Adipose tissue (tissue), 3 donors: ENCODE results near the gene TRIML1. TPM values are rescaled to one million over a fixed set of nuclear protein-coding genes. Genes with fewer than 3 reads are reported as not detected.

Experiments
- H3K27ac ChIP-seq: one replicate; pipeline ENCODE4 v1.5.1; 2013; ENCODE audit warnings: low read depth, low read length
- WGBS, 3 donors: extraction: QIAGEN DNeasy Blood & Tissue Kit; methylation state at CpG; one replicate each; pipeline ENCODE4 v1.1.7; 2013; 5-methylcytosine and 5-hydroxymethylcytosine counted together
- polyA plus RNA-seq, 3 donors: library from polyadenylated mRNA; stranded (reverse); fragments of 200-250 nt; gene quantifications; one replicate each; pipeline ENCODE4 v1.2.3, GENCODE V29; 2013
- donor health status: healthy with polysubstance abuse.
- donor health status: Bipolar disorder and iron deficiency.
- donor health status: healthy.

TRIML1 gene
- polyA plus RNA-seq = not detected

- H3K27ac ChIP-seq = no peak within 1 kb of the TSS
- 87 to 98% (median 89%) methylated on average over 3 of the region's 3 CpGs for WGBS, 3 donors
Measured at GRCh38 chr4:188139141-188139540, at the start of gene TRIML1. Gene TRIML1 (plus strand): TSS chr4:188139441. CDS start chr4:188139559, 118 bp downstream.

DNA sequence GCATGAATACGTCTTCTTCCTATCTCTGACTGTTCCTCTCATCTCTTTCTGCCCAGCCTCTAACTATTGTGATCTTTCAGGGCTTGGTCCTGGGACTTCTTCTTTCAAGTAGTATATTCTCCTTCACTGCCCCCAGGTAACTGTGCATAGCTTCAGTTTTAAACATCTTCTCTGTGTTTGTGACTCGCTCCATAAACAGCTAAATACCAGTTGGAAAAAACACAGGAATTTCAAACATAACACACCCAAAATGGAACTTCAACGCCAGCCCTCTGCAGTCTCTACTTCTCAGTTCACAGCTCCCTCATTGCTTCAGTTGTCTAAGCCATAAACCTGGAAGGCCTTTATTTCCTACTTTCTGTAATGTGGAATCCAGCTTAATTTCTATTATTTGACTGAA is 46.4 kb upstream of the TRIML1 start:
- H3K27ac ChIP-seq = no peak overlapping the region
- WGBS, 3 donors = 79 to 92% (median 85%) methylated on average over 3 of the region's 3 CpGs

- no peak overlapping the region for H3K27ac ChIP-seq
- 96 to 97% (median 97%) methylated on average over 40 of the region's 40 CpGs for WGBS, 3 donors
Measured at GRCh38 chr4:188106454-188106853, 32.8 kb upstream of the TRIML1 start.

- 39 to 55% (median 52%) methylated on average over 10 of the region's 10 CpGs for WGBS, 3 donors
- H3K27ac ChIP-seq = no peak overlapping the region
Measured at GRCh38 chr4:188107931-188108843, 31.1 kb upstream of the TRIML1 start.

GRCh38 chr4:188109157-188109755 is 30.0 kb upstream of the TRIML1 start, which contains the start of gene TRIML2:
Gene TRIML2 (minus strand): TSS chr4:188109603. CDS start chr4:188105368, 4,235 bp downstream.
- WGBS, 3 donors = 41 to 54% (median 51%) methylated on average over 11 of the region's 11 CpGs
- no peak within 1 kb of the TSS for H3K27ac ChIP-seq

- H3K27ac ChIP-seq = no peak overlapping the region
- WGBS, 3 donors = 27 to 43% (median 35%) methylated on average over 3 of the region's 3 CpGs
Measured at GRCh38 chr4:188110036-188110435, 29.2 kb upstream of the TRIML1 start.

DNA sequence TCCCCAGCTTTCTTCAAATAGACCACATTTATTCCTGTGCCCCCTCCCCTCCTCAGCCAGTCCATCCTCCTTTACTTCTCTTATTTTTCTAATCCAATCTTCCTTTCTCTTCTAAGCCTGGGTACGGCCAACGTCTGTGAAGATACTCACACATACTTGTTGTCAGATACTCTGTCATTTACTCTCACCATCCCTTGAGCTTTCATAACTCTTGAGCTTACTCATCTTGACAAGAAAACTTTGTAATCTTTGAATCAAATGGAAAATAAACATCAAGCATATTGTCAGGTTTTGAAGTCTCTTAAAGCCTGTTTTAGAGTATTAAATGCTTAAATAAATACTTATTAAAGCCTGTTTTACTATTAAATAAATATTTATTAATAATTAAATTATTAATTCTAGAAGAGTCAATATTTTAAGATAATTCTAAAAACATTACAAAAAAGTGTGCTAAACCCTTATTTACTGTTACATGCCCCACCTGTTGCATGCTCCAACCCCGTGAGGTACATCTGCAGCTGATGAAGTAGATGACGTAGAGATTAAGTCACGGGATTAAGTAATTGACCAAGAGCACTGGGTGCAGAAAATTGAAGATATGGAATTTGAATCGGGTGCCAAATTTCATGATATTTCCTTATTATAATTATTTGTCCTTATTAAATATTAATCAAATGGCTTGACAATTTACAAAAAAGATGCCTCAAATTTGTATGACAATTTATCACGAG is 28.3 kb upstream of the TRIML1 start:
- 65 to 68% (median 66%) methylated on average over 7 of the region's 7 CpGs for WGBS, 3 donors
- H3K27ac ChIP-seq = no peak overlapping the region

DNA sequence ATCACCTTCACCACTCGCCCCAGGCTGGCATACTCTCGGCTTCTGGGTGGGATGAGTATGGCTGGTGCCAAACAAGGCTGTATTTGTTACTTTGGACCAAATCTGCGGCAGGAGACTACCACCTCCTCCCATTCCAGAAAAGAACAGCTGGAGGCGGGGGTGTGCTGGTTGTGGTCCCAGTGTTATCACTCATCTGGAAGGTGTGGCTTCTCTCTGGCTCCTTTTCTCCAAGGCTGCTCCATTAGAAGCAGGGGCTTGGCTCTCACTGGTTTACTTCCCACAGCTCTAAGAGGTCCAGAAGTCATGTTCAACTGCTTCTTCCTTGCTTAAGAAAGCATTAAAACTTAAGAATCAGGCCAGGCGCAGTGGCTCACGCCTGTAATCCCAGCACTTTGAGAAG is 27.3 kb upstream of the TRIML1 start:
- no peak overlapping the region for H3K27ac ChIP-seq
- WGBS, 3 donors = 68 to 70% (median 70%) methylated on average over 6 of the region's 6 CpGs

- H3K27ac ChIP-seq = no peak overlapping the region
- WGBS, 3 donors = 83 to 92% (median 85%) methylated on average over 9 of the region's 9 CpGs
Measured at GRCh38 chr4:188113156-188113555, 26.1 kb upstream of the TRIML1 start.

DNA sequence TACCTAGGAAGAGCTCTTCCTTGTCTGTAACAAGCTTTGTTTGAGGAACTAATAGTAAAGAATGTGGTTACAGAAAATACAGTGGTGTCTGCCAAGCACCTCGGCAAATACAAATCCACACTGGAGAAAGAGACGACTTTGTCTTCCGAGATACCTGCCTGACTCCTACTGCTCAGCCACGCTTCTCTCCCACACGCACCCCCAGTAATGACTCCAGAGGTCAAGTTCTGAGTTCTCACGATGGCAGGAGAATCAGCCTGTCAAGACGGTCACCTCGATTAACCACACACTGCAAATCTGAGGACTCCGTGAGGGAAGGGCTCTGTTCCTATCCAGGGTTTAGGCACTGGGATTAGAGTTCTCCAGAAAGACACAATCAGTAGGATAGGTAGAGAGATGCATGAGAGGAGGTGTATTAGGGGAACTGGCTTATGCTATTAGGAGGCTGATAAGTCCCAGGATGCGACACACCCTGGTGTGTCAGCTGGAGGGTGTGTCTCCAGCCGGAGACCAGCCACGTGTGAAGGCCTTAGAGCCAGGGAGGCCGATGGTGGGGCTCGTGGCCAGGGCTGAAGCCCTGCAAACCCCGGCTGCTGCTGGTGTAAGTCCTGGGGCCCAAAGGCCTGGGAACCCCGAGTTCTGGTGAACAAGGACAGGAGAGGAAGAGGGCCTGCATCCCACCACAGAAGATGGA is 21.5 kb upstream of the TRIML1 start:
- H3K27ac ChIP-seq = no peak overlapping the region
- WGBS, 3 donors = 75 to 82% (median 79%) methylated on average over 16 of the region's 16 CpGs

DNA sequence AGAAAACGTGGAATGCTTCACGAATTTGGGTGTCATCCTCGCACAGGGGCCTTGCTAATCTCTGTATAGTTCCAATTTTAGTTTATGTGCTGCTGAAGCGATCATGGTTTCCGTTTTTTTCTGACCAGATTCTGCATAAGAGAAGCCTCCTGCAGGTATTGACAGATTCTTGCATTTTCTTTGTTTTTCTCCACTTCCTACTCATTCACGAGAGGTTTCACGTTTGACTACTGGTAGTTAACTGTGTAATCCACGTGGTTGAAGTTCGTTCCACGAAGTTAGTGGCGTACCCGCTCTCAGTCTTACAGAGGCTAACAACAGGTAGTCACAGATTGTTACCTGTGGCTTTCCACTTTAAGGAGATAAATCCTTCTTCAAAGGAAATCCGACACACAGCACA is 17.7 kb upstream of the TRIML1 start:
- 41 to 63% (median 60%) methylated on average over 13 of the region's 13 CpGs for WGBS, 3 donors

DNA sequence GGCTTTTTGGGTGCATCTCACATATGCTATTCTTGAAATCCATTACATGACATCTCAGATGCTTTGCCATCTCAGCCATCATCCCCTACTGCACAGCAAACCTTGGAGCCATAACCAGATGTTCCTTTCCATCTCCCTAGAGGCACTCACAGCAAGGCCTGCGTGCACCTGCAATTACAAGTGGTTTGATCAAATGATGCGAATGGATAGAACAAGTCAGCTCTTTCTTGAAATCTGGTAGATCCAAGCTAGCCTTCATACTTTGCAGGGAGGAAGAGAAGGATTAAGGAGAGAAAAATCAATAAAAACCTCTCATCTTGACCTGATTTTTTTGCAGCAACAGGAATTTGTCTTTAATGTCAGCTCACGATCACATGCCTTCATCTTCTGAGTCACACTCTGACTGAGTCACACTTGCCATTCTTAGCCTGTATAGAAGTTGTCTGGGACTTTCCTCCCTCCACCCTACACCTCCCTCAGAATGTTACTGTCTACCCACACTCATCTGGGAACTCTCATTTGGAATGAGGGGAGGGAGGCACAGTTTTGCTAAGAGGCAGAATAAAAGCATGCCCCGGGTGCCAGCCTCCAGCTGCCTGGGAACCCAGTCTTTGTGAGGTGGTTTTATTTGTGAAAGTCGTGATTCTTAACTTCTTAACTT is 11.9 kb upstream of the TRIML1 start:
- 60 to 77% (median 64%) methylated on average over 5 of the region's 5 CpGs for WGBS, 3 donors
- no peak overlapping the region for H3K27ac ChIP-seq

More for the DNA sequence above, 17.7 kb upstream of the TRIML1 start:
- no peak overlapping the region for H3K27ac ChIP-seq

DNA sequence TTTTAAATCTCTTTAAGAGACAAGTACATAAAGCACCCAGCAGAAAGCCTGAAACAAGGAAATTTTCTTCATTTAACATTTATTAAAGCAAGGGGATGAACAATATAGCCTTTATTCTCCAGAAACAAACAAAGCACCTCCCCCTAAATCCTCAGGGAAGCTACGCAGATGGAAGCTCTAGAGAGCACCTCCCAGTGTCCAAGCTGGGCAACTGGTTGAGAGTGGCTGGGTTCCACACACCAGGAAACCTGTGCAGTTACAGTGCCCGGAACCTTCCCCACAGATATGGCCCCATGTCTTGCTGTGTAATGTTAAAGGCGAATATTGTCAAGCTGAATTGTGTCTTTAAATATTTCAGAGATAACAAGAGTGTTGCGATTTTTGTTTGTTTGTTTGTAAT is 8.9 kb upstream of the TRIML1 start:
- 78 to 90% (median 89%) methylated on average over 4 of the region's 4 CpGs for WGBS, 3 donors

DNA sequence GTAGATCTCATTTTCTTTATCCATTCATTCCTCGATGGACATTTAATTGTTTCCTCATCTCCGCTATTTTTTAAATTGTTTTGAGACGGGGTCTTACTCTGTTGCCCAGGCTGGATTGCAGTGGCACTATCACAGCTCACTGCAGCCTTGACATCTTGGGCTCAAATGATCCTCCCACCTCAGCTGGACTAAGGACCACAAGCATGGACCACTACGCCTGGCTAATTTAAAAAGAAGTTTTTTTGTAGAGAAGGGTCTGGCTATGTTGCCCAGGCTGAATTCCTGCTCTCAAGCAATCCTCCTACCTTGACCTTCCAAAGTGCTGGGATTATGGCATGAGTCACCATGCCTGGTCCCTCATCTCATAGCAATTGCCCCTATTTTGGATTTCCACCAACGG is 7.0 kb upstream of the TRIML1 start:
- 74 to 95% (median 92%) methylated on average over 5 of the region's 5 CpGs for WGBS, 3 donors
- no peak overlapping the region for H3K27ac ChIP-seq

More for the DNA sequence above, 8.9 kb upstream of the TRIML1 start:
- no peak overlapping the region for H3K27ac ChIP-seq

GRCh38 chr4:188138227-188138626 is 1.0 kb upstream of the TRIML1 start:
- WGBS, 3 donors = 47 to 64% (median 62%) methylated on average over 10 of the region's 10 CpGs
- no peak overlapping the region for H3K27ac ChIP-seq

- 84 to 89% (median 88%) methylated on average over 19 of the region's 19 CpGs for WGBS, 3 donors
- H3K27ac ChIP-seq = no peak overlapping the region
Measured at GRCh38 chr4:188139671-188140070, 430 bp downstream of the TRIML1 start.

GRCh38 chr4:188143731-188144130 is 4.5 kb downstream of the TRIML1 start:
- 54 to 74% (median 64%) methylated on average over 11 of the region's 11 CpGs for WGBS, 3 donors
- no peak overlapping the region for H3K27ac ChIP-seq

DNA sequence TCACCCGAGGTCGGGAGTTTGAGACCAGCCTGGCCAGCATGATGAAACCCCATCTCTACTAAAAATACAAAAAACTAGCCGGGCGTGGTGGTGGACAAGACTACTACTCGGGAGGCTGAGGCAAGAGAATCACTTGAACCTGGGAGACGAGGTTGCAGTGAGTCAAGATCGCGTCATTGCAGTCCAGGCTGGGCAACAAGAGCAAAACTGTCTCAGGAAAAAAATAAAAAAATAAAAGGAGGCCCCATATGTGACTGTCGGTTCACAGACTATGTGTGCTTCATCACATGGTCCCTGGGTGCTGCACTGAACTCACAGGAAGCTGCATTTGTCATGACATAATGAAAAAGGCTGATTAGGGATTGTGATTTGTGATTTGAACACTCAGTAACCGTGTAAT is 6.4 kb downstream of the TRIML1 start:
- H3K27ac ChIP-seq = no peak overlapping the region
- 83 to 91% (median 89%) methylated on average over 10 of the region's 10 CpGs for WGBS, 3 donors
